ENCODE measurements around the gene CA5B. TPM values are rescaled to one million over a fixed set of nuclear protein-coding genes. Genes with fewer than 3 reads are reported as not detected.
"Not testable (repeated sequence)": the region's sequence is repeated elsewhere in the genome, so short reads cannot be mapped to it uniquely, and the experiment has no call there.

The CA5B gene
- total RNA-seq, 4 donors from 2014 or later, result 1.1 to 69.3 (median 4.7) TPM

DNA sequence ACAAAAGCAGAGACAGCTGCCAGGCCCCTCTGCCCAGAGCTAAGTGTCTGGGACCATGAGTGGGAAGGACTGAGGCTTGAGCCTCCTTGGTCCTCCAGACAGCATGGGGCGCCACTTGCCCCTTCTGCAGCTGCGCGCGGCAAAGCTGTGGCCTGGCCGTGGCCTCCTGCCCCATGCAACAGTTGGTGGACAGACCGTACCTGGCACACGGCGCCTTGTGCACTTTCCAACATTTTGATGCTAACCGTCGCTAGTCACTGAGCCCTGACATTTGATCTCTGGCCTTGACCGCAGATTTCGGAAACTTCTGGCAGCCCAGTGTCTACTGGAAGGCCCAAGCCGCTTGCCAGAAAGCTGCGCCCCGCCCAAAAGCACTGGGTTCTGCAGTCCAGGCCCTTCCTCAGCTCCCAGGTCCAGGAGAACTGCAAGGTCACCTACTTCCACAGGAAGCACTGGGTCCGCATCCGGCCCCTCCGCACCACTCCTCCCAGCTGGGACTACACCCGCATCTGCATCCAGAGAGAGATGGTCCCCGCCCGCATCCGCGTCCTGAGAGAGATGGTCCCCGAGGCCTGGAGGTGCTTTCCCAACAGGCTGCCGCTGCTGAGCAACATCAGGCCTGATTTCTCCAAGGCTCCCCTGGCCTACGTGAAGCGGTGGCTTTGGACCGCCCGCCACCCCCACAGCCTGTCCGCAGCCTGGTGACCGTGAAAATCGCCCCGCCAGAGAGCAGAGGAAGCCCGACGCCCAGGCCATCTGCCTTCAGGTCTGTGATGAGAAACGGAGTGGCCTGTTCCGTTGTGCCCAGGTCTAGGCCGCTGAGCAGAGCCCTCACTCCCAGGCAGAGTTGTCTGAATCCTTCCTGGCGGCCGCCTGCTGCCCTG lies 35.3 kb upstream of the CA5B start:
- 98% methylated on average over 40 of the region's 40 CpGs; no CpG with 5 or more reads in 1 of the 2 donors for WGBS, 2 donors (ENCODE audit: low coverage in 1 of 2)
- DNase-seq, result no peak
- H3K27ac ChIP-seq, result no peak overlapping the region
- in situ Hi-C loops (cut with MboI; ENCODE audit: low pct_ligation_motif_present in 1 of 4, low pct_unique_long_range_greater_than_20kb in 1 of 4, low sequenced_read_pairs in 3 of 4), result no loop called here
- intact Hi-C loops (cut with DNase I; ENCODE audit: low total_unique reads), result no loop called here
- TF ChIP-seq POLR2A (IDR thresholded peaks at IDR 0.05) (no peak), POLR2AphosphoS5 (IDR thresholded peaks at IDR 0.05) (no peak), EP300 (IDR thresholded peaks at IDR 0.05; ENCODE audit: low read depth) (no peak)
- TF ChIP-seq, protein P1, sequence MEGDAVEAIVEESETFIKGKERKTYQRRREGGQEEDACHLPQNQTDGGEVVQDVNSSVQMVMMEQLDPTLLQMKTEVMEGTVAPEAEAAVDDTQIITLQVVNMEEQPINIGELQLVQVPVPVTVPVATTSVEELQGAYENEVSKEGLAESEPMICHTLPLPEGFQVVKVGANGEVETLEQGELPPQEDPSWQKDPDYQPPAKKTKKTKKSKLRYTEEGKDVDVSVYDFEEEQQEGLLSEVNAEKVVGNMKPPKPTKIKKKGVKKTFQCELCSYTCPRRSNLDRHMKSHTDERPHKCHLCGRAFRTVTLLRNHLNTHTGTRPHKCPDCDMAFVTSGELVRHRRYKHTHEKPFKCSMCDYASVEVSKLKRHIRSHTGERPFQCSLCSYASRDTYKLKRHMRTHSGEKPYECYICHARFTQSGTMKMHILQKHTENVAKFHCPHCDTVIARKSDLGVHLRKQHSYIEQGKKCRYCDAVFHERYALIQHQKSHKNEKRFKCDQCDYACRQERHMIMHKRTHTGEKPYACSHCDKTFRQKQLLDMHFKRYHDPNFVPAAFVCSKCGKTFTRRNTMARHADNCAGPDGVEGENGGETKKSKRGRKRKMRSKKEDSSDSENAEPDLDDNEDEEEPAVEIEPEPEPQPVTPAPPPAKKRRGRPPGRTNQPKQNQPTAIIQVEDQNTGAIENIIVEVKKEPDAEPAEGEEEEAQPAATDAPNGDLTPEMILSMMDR (IDR thresholded peaks at IDR 0.05), result no peak
- H3K4me3 ChIP-seq, result no peak overlapping the region
- H3K27me3 ChIP-seq, result no peaks in the 10 kb centered on the region
- no peaks in the 10 kb centered on the region for H3K4me1 ChIP-seq
- no peaks in the 10 kb centered on the region for H3K9me3 ChIP-seq
- H3K36me3 ChIP-seq, result no peaks in the 10 kb centered on the region

DNA sequence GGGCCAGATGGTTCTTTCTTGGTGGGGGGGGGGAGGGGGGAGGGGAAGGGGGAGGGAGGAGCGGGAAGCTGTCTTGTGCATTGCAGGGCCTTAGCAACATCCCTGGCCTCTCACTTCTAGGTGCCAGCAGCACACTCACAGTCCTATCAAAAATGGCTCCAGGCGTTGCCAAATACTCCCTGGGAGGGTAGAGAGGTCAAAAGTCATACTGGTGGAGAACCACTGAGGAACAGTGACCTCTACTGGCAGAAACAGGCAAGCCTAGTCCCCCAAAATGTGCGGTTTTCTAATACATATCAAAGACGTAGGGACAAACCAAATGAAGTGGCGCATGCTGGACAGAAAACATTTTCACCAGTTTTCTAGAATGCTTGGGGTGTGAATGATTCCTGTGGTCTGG lies 34.3 kb upstream of the CA5B start:
- H3K9me3 ChIP-seq; H3K4me1 ChIP-seq; H3K4me3 ChIP-seq; in situ Hi-C loops (cut with MboI; ENCODE audit: low pct_ligation_motif_present in 1 of 4, low pct_unique_long_range_greater_than_20kb in 1 of 4, low sequenced_read_pairs in 3 of 4); H3K27ac ChIP-seq; intact Hi-C loops (cut with DNase I; ENCODE audit: low total_unique reads); DNase-seq; H3K36me3 ChIP-seq; H3K27me3 ChIP-seq: not testable (repeated sequence)
- no CpG with 5 or more reads among the region's 5 CpGs for WGBS, 2 donors (ENCODE audit: low coverage in 1 of 2)

DNA sequence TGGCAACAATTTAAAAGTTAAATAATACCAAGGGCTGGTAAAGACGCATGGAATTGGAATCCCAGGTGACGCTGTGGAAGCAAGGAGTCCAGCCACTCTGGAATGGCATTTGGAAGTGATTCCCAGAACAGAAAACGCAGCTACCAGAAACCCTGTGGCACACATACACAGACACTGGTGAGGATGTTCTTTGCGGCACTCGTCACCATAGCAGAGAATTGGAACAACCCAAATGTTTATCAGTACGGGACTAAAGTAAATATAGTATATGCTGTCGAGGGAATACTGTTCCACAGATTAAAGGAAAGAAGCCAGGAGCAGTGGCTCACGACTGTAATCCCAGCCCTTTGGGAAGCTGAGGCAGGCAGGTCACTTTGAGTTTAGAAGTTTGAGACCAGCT lies 33.8 kb upstream of the CA5B start:
- H3K4me3 ChIP-seq; H3K36me3 ChIP-seq; H3K9me3 ChIP-seq; intact Hi-C loops (cut with DNase I; ENCODE audit: low total_unique reads); DNase-seq; H3K27me3 ChIP-seq; H3K27ac ChIP-seq; H3K4me1 ChIP-seq; in situ Hi-C loops (cut with MboI; ENCODE audit: low pct_ligation_motif_present in 1 of 4, low pct_unique_long_range_greater_than_20kb in 1 of 4, low sequenced_read_pairs in 3 of 4): not testable (repeated sequence)
- 96% methylated on average over 6 of the region's 8 CpGs; no CpG with 5 or more reads in 1 of the 2 donors for WGBS, 2 donors (ENCODE audit: low coverage in 1 of 2)

DNA sequence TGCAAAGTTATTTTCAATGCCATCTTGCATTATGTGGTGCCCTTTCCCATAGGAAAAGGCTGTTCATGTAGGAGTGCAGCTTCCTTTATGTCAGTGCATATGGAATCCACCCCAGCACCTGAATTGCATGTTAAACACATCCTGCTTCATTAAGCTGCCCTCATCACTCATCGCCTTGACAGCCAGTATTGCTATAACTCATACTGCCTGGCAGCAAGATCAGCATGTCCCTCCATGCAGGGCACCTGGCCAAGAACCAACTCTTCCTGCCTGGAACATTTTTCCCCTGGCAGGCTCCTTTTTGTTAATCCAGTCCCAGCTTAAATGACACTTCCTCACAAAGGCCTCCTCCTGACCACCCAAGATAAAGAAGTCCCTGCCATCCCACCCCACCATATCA lies 23.5 kb upstream of the CA5B start:
- TF ChIP-seq POLR2AphosphoS5 (IDR thresholded peaks at IDR 0.05) (no peak), EP300 (IDR thresholded peaks at IDR 0.05; ENCODE audit: low read depth) (no peak), POLR2A (IDR thresholded peaks at IDR 0.05) (no peak)
- TF ChIP-seq, protein P1 (IDR thresholded peaks at IDR 0.05), result no peak
- in situ Hi-C loops (cut with MboI; ENCODE audit: low pct_ligation_motif_present in 1 of 4, low pct_unique_long_range_greater_than_20kb in 1 of 4, low sequenced_read_pairs in 3 of 4) (no loop called here), intact Hi-C loops (cut with DNase I; ENCODE audit: low total_unique reads) (no loop called here)
- Histone ChIP-seq H3K9me3 (no peaks in the 10 kb centered on the region), H3K27me3 (no peaks in the 10 kb centered on the region), H3K4me3 (no peak overlapping the region), H3K36me3 (no peaks in the 10 kb centered on the region), H3K27ac (no peak overlapping the region), H3K4me1 (no peaks in the 10 kb centered on the region)
- 67 to 85% methylated on average over 1 of the region's 1 CpG for WGBS, 2 donors (ENCODE audit: low coverage in 1 of 2)
- no peak for DNase-seq

DNA sequence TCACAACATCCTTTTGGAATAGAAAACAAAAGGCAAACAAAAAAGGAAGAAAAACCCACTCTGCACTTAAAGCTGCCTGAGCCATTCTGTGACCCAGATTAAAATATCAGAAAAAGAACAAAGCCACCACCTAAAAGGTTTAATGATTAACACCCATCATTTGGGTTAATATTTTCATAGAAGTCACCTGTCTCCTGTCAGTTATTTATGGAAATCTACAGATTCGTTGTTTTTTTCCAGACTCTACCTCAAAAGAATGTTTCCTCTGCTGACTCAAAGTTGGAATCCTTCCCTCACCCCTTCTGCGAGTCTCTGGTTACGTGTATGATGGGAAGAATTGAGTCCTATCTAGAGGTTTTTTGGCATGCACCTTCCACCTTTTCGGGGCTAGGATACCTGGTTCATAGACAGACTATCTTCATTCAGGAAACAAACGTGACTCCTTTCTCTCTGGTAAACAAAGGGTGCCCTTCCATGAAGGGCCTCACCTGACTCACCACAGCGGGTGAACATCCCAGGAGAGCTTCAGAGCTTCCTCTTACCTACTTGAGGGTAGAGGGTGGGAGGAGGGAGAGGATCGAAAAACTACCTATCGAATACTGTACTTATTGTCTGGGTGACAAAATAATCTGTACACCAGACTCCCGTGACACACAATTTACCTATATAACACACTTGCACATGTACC lies 19.6 kb upstream of the CA5B start:
- intact Hi-C loops (cut with DNase I; ENCODE audit: low total_unique reads), result no loop called here

More for the DNA sequence above, 19.6 kb upstream of the CA5B start:
- Histone ChIP-seq H3K9me3 (no peaks in the 10 kb centered on the region), H3K27me3 (no peaks in the 10 kb centered on the region), H3K36me3 (no peaks in the 10 kb centered on the region), H3K4me3 (no peak overlapping the region), H3K27ac (no peak overlapping the region), H3K4me1 (no peaks in the 10 kb centered on the region)
- no peak for DNase-seq
- in situ Hi-C loops (cut with MboI; ENCODE audit: low pct_ligation_motif_present in 1 of 4, low pct_unique_long_range_greater_than_20kb in 1 of 4, low sequenced_read_pairs in 3 of 4), result no loop called here
- WGBS, 2 donors (ENCODE audit: low coverage in 1 of 2), result 84 to 100% methylated on average over 2 to 9 of the region's 9 CpGs
- TF ChIP-seq, protein P1 (IDR thresholded peaks at IDR 0.05), result no peak
- TF ChIP-seq POLR2AphosphoS5 (IDR thresholded peaks at IDR 0.05) (no peak), POLR2A (IDR thresholded peaks at IDR 0.05) (no peak), EP300 (IDR thresholded peaks at IDR 0.05; ENCODE audit: low read depth) (no peak)
